ENCODE results near the gene SECISBP2.

GRCh38 chr9:89310475-89311345 lies 7.6 kb upstream of the SECISBP2 start, which contains the start of gene CKS2:
- TF ChIP-seq CTCF (IDR thresholded peaks at IDR 0.05) (peak in 1 of 12 donors; percentile 4), POLR2A (IDR thresholded peaks at IDR 0.05) (peak; percentile 86 to 88)

Data from heart left ventricle (tissue), 13 donors.